ENCODE measurements around the gene RFX3. TPM values are rescaled to one million over a fixed set of nuclear protein-coding genes. Genes with fewer than 3 reads are reported as not detected.

RFX3 gene
- total RNA-seq, 1 experiment from 2014 or later, result 7.4 TPM

DNA sequence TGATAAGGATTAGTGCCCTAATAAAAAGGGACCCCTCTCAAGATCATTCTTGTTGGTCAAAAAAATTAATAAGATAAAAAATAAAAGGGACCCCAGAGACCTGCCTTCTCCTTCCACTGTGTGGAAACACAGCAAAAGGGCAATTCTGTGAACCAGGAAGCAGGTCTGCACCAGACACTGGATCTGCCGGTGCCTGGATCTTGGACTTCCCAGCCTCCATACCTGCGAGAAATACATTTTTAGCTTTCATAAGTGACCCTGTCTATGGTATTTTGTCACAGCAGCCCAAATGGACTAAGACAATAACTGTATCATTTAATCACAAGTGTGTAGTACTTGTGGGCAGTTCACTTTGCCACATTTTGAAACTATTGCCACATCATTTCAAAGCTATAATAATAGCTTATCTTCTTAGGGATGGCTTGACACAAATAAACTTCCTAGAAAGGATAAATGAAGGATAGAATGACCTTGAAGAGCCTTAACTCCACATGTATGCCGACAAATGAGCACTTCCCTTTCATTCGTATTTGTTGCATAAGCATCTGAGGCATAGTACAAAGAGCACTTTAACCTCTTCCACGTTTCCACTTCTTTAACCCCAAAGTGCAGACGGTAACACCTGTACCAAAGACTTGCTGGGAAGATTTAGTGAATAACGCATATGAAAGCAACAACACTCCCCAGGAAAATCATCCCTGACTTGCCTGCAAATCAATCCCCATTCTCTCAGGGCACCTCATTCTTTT lies 336.5 kb downstream of the RFX3 start:
- intact Hi-C loops (cut with micrococcal nuclease; ENCODE audit: unreplicated experiment), result no loop called here
- Histone ChIP-seq H3K27ac (ENCODE audit: low read depth, low read length, poor library complexity, severe bottlenecking) (no peak overlapping the region), H3K4me1 (ENCODE audit: insufficient read depth, low read length, poor library complexity, severe bottlenecking) (no peaks in the 10 kb centered on the region), H3K9me3 (ENCODE audit: low read depth, low read length, poor library complexity, severe bottlenecking) (no peaks in the 10 kb centered on the region), H3K4me3 (ENCODE audit: low read depth, low read length, poor library complexity, severe bottlenecking) (no peak overlapping the region), H3K27me3 (replicated peaks; ENCODE audit: insufficient read depth, low read depth, low read length, poor library complexity) (peaks cover 34% of the 10 kb centered on the region), H3K36me3 (ENCODE audit: insufficient read depth, low read length, poor library complexity, severe bottlenecking) (no peaks in the 10 kb centered on the region)
- CTCF ChIA-PET, result no interaction called here
- BruUV-seq (replicated peaks), result no TSS peak
- no peak for TF ChIP-seq EZH2 (IDR thresholded peaks at IDR 0.05; ENCODE audit: borderline replicate concordance, low read depth, low read length, poor library complexity, severe bottlenecking)
- TF ChIP-seq, protein P1, sequence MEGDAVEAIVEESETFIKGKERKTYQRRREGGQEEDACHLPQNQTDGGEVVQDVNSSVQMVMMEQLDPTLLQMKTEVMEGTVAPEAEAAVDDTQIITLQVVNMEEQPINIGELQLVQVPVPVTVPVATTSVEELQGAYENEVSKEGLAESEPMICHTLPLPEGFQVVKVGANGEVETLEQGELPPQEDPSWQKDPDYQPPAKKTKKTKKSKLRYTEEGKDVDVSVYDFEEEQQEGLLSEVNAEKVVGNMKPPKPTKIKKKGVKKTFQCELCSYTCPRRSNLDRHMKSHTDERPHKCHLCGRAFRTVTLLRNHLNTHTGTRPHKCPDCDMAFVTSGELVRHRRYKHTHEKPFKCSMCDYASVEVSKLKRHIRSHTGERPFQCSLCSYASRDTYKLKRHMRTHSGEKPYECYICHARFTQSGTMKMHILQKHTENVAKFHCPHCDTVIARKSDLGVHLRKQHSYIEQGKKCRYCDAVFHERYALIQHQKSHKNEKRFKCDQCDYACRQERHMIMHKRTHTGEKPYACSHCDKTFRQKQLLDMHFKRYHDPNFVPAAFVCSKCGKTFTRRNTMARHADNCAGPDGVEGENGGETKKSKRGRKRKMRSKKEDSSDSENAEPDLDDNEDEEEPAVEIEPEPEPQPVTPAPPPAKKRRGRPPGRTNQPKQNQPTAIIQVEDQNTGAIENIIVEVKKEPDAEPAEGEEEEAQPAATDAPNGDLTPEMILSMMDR (conservative IDR thresholded peaks at IDR 0.05; ENCODE audit: low read depth, low read length), result no peak
- POLR2A ChIA-PET (ENCODE audit: low non-redundant PET), result no interaction called here
- no peak for DNase-seq (ENCODE audit: low spot score)

DNA sequence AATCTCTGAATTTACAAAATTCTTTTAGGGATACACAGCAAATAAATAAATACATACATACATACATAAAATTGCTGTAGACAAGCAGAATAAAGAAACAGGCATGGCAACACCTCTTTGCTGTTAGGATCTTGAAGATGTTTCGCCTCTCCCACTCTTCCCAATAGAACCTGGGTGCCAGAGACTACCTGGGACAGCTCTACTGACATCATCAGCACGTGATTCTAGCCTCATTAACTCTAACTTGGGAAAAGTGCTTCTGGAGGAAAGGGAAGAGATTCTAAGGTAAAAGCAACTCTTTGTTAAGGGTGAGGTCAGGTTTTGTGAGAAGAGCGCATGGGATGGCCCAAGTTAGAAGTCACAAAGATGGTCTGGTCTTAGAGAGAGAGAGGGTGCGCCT lies 339.1 kb downstream of the RFX3 start:
- DNase-seq (ENCODE audit: low spot score), result no peak
- H3K4me1 ChIP-seq (ENCODE audit: insufficient read depth, low read length, poor library complexity, severe bottlenecking), result no peaks in the 10 kb centered on the region
- TF ChIP-seq, protein P1 (conservative IDR thresholded peaks at IDR 0.05; ENCODE audit: low read depth, low read length), result no peak
- no peak for TF ChIP-seq EZH2 (IDR thresholded peaks at IDR 0.05; ENCODE audit: borderline replicate concordance, low read depth, low read length, poor library complexity, severe bottlenecking)
- no peak overlapping the region for H3K27ac ChIP-seq (ENCODE audit: low read depth, low read length, poor library complexity, severe bottlenecking)
- H3K36me3 ChIP-seq (ENCODE audit: insufficient read depth, low read length, poor library complexity, severe bottlenecking), result no peaks in the 10 kb centered on the region
- CTCF ChIA-PET, result no interaction called here
- H3K4me3 ChIP-seq (ENCODE audit: low read depth, low read length, poor library complexity, severe bottlenecking), result no peak overlapping the region
- POLR2A ChIA-PET (ENCODE audit: low non-redundant PET), result no interaction called here
- BruUV-seq (replicated peaks), result no TSS peak
- peaks cover 50% of the 10 kb centered on the region for H3K27me3 ChIP-seq (replicated peaks; ENCODE audit: insufficient read depth, low read depth, low read length, poor library complexity)
- intact Hi-C loops (cut with micrococcal nuclease; ENCODE audit: unreplicated experiment), result no loop called here
- H3K9me3 ChIP-seq (ENCODE audit: low read depth, low read length, poor library complexity, severe bottlenecking), result no peaks in the 10 kb centered on the region

- CTCF ChIA-PET, result interaction anchor here (0.9 to 1.7 kb wide), 2 partner anchors 321 to 324 kb away, joined by 3 to 4 read pairs; no protein-coding TSS in a partner anchor
- Histone ChIP-seq H3K9me3 (ENCODE audit: low read depth, low read length, poor library complexity, severe bottlenecking) (no peaks in the 10 kb centered on the region), H3K36me3 (ENCODE audit: insufficient read depth, low read length, poor library complexity, severe bottlenecking) (no peaks in the 10 kb centered on the region), H3K4me3 (ENCODE audit: low read depth, low read length, poor library complexity, severe bottlenecking) (peak overlapping the region; percentile 27), H3K4me1 (ENCODE audit: insufficient read depth, low read length, poor library complexity, severe bottlenecking) (peaks cover 4% of the 10 kb centered on the region), H3K27ac (ENCODE audit: low read depth, low read length, poor library complexity, severe bottlenecking) (no peak overlapping the region), H3K27me3 (replicated peaks; ENCODE audit: insufficient read depth, low read depth, low read length, poor library complexity) (peaks cover 69% of the 10 kb centered on the region)
- intact Hi-C loops (cut with micrococcal nuclease; ENCODE audit: unreplicated experiment), result no loop called here
- no TSS peak for BruUV-seq (replicated peaks)
- peak; percentile 37 for DNase-seq (ENCODE audit: low spot score)
- POLR2A ChIA-PET (ENCODE audit: low non-redundant PET), result no interaction called here
- TF ChIP-seq, protein P1 (conservative IDR thresholded peaks at IDR 0.05; ENCODE audit: low read depth, low read length), result peak; percentile 51
- TF ChIP-seq EZH2 (IDR thresholded peaks at IDR 0.05; ENCODE audit: borderline replicate concordance, low read depth, low read length, poor library complexity, severe bottlenecking), result peak; percentile 86
Measured at GRCh38 chr9:3181049-3181953, 344.5 kb downstream of the RFX3 start.
